Measurements from ENCODE around the gene BCKDHB.

- TF ChIP-seq, protein P1, sequence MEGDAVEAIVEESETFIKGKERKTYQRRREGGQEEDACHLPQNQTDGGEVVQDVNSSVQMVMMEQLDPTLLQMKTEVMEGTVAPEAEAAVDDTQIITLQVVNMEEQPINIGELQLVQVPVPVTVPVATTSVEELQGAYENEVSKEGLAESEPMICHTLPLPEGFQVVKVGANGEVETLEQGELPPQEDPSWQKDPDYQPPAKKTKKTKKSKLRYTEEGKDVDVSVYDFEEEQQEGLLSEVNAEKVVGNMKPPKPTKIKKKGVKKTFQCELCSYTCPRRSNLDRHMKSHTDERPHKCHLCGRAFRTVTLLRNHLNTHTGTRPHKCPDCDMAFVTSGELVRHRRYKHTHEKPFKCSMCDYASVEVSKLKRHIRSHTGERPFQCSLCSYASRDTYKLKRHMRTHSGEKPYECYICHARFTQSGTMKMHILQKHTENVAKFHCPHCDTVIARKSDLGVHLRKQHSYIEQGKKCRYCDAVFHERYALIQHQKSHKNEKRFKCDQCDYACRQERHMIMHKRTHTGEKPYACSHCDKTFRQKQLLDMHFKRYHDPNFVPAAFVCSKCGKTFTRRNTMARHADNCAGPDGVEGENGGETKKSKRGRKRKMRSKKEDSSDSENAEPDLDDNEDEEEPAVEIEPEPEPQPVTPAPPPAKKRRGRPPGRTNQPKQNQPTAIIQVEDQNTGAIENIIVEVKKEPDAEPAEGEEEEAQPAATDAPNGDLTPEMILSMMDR (IDR thresholded peaks at IDR 0.05) = no peak
- TF ChIP-seq POLR2AphosphoS5 (IDR thresholded peaks at IDR 0.05) = no peak
- TF ChIP-seq POLR2A (IDR thresholded peaks at IDR 0.05) = no peak
- TF ChIP-seq EP300 (IDR thresholded peaks at IDR 0.05) = no peak
Measured at GRCh38 chr6:80363501-80364122, 257.1 kb downstream of the BCKDHB start.
